C4-2B (cell line): ENCODE measurements around the gene ATP2B2.

Experiments used
- H3K27ac ChIP-seq: fragments of 450-650 bp; 2 replicates; pipeline ENCODE4 v1.5.1; 2017
- ZFX ChIP-seq: fragments of 450-650 bp; IDR thresholded peaks from 2 replicates; pipeline ENCODE4 v1.6.1; 2017
- TF ChIP-seq, protein P1 (sequence below): fragments of 450-650 bp; conservative IDR thresholded peaks from 2 replicates; pipeline ENCODE4 v1.5.1; 2017; ENCODE audit warnings: mild to moderate bottlenecking

The ATP2B2 gene

DNA sequence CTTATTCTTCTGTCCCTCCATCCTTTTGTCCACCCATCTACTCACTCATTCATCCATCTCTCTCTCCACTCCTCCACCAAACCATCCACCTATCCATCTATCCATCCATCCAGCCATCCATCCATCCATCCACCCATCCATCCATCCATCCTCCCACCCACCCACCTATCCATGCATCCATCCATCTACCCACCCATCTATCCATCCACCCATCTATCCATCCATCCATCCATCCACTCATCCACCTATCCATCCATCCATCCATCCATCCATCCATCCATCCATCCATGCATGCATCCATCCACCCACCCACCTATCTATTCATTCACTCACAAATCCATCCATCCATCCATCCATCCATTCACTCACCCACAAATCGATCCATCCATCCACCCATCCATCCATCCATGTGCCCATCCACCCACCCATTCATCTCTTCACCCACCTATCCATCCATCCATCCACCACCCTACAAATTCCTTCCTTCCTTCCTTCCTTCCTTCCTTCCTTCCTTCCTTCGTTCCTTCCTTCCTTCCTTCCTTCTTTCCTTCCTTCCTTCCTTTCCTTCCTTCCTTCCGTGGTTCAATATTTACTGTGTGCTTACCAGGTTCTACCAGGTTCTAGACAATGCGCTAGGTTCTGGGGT is 17.3 kb downstream of the ATP2B2 start:
- no peak for TF ChIP-seq ZFX
- TF ChIP-seq, protein P1, sequence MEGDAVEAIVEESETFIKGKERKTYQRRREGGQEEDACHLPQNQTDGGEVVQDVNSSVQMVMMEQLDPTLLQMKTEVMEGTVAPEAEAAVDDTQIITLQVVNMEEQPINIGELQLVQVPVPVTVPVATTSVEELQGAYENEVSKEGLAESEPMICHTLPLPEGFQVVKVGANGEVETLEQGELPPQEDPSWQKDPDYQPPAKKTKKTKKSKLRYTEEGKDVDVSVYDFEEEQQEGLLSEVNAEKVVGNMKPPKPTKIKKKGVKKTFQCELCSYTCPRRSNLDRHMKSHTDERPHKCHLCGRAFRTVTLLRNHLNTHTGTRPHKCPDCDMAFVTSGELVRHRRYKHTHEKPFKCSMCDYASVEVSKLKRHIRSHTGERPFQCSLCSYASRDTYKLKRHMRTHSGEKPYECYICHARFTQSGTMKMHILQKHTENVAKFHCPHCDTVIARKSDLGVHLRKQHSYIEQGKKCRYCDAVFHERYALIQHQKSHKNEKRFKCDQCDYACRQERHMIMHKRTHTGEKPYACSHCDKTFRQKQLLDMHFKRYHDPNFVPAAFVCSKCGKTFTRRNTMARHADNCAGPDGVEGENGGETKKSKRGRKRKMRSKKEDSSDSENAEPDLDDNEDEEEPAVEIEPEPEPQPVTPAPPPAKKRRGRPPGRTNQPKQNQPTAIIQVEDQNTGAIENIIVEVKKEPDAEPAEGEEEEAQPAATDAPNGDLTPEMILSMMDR: no peak
- no peak overlapping the region for H3K27ac ChIP-seq

GRCh38 chr3:10485806-10486205 is 19.6 kb downstream of the ATP2B2 start:
- TF ChIP-seq, protein P1: no peak
- TF ChIP-seq ZFX: no peak
- no peak overlapping the region for H3K27ac ChIP-seq

DNA sequence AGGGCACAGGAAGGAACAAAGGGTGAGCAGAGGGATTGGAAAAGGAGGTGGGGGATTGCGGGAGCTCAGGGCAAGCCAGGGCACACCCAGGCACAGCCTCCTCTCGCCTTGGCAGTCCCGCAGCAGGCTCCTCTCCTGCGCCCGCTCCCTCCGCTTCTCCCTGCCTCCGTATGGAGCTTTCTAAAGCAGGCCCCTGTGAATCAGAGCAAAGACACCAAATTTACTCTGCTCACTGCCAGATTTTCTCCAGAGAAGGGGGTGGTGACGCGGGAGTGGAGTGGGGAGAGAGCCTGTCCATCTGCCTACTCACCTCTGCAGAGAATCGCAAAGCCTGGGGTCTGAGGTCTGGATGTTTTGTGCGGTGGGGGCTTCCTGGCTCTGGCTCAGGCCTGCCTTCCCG is 20.0 kb downstream of the ATP2B2 start:
- TF ChIP-seq, protein P1: no peak
- TF ChIP-seq ZFX: no peak
- H3K27ac ChIP-seq: no peak overlapping the region

GRCh38 chr3:10484709-10485108 is 20.7 kb downstream of the ATP2B2 start:
- H3K27ac ChIP-seq: no peak overlapping the region
- TF ChIP-seq ZFX: no peak
- TF ChIP-seq, protein P1: no peak

- TF ChIP-seq ZFX: no peak
- TF ChIP-seq, protein P1: no peak
- no peak overlapping the region for H3K27ac ChIP-seq
These were observed 21.6 kb downstream of the ATP2B2 start for GRCh38 chr3:10483686-10484345.

DNA sequence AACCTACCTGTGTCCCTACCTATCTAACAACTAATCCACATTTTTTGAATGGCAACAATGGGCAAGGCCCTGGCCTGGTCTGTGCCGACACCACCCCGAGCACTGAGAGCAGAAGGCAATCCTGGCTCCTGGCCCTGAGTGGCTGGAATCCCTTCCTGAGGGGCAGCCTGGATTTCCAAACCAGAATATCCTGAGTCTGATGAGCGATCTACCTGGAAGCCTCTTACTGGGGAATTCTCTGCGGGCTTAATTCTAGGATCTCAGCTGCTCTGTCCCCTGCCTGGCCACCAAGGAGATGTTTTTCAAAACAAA is 22.1 kb downstream of the ATP2B2 start:
- no peak overlapping the region for H3K27ac ChIP-seq
- no peak for TF ChIP-seq ZFX
- TF ChIP-seq, protein P1: no peak

DNA sequence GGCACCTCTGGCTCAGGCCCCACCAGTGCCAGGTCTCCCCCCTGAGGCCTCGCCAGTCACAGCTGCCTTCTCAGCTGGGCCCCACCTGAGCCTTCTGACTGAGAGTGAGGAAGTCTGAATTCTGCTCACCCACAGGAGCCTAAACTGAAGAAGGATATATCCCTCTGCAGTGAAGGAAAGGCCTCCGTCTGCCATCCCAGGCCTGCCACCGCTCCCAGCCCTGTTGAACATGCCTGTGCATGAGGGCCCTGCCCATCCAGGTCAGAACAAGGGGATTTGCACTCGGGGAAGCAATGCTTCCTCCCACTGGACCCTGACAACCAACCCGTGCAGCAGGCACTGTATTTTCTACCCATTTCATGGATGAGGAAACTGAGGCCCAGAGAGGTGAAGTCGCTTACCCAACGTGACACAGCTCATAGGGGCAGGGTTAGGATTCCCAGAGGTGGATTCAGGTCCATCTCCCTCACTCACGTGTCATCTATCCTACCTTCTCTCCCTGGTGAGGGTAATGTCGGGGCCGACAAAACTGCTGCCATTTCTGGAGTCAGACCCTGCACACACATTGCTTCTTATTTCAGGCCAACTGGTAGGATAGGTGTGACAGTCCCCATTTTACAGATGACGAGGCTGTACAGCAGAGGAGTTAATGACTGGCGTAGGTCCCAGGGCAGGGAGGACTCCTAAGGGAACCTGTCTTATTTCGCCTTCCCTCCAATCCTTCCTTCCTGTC is 22.6 kb downstream of the ATP2B2 start:
- no peak overlapping the region for H3K27ac ChIP-seq
- no peak for TF ChIP-seq ZFX
- TF ChIP-seq, protein P1: no peak
